ENCODE measurements around the gene FMNL3. TPM values are rescaled to one million over a fixed set of nuclear protein-coding genes. Genes with fewer than 3 reads are reported as not detected.

The FMNL3 gene
- polyA plus RNA-seq, 1 of the 3 experiments (the other 2 are of a cell fraction) = 10.2 TPM

DNA sequence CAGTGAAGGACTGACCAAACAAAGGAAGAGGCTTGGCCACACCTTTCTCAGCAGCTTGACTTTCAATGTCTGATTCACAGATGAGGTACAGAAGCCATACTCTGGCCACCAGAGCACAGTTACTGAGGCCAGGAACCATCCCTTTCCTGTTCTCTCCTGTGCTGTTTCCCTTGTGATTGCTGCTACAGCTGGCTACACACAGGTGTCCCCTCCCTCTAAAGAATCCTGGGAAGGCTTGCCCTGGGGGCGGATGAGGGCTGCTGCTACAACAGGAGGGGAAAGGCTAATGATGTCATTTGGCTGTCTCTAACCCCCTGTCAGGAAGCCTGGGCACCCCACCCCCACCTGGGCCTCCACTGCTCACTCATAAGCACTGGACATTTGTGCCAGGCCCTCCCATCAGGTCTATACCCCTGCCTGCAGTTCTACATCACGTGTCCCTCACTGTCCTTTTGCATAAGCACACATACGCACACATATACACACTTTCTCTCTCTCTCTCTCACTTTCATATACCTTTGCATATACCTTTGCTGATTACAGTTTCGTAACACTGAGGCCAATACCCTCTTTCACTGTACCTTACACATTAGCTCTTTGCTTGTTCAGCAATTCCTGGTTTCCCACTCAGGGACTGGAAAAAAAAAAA, 42.5 kb downstream of the FMNL3 start:
- H3K9me2 ChIP-seq = no peaks in the 10 kb centered on the region
- TF ChIP-seq FOXM1 (IDR thresholded peaks at IDR 0.05; ENCODE audit: low read depth) (no peak), JUND (IDR thresholded peaks at IDR 0.05) (no peak), YY1 (IDR thresholded peaks at IDR 0.05; ENCODE audit: low read depth) (no peak), SIN3A (IDR thresholded peaks at IDR 0.05; ENCODE audit: borderline replicate concordance, low read depth, low read length) (no peak), NRF1 (IDR thresholded peaks at IDR 0.05; ENCODE audit: low read depth, low read length) (no peak), POLR2AphosphoS5 (IDR thresholded peaks at IDR 0.05; ENCODE audit: low read depth, low read length) (no peak)
- TF ChIP-seq, protein P1, sequence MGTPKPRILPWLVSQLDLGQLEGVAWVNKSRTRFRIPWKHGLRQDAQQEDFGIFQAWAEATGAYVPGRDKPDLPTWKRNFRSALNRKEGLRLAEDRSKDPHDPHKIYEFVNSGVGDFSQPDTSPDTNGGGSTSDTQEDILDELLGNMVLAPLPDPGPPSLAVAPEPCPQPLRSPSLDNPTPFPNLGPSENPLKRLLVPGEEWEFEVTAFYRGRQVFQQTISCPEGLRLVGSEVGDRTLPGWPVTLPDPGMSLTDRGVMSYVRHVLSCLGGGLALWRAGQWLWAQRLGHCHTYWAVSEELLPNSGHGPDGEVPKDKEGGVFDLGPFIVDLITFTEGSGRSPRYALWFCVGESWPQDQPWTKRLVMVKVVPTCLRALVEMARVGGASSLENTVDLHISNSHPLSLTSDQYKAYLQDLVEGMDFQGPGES (IDR thresholded peaks at IDR 0.05; ENCODE audit: low read depth, low read length) = no peak
- H2AFZ ChIP-seq (ENCODE audit: low read depth) = no peak overlapping the region
- no peaks in the 10 kb centered on the region for H4K20me1 ChIP-seq (ENCODE audit: insufficient read depth)
- H3K27me3 ChIP-seq (ENCODE audit: insufficient read depth) = no peaks in the 10 kb centered on the region
- no peak overlapping the region for H3K4me2 ChIP-seq
- H3F3A ChIP-seq (replicated peaks; ENCODE audit: insufficient read depth) = peaks cover 19% of the 10 kb centered on the region
- no peak overlapping the region for H3K9ac ChIP-seq
- WGBS (ENCODE audit: low lambda C conversion rate) = 82% methylated on average over 4 of the region's 4 CpGs
- peaks cover 3 to 5% of the 10 kb centered on the region in 2 experiments for H3K36me3 ChIP-seq (replicated peaks in 1 of 2; ENCODE audit: control insufficient read depth in 1 of 2, insufficient read depth in 2 of 2, low read length in 1 of 2)
- no peaks in the 10 kb centered on the region for H3K9me3 ChIP-seq
- H3K27ac ChIP-seq (ENCODE audit: low read depth in 2 of 2, low read length in 1 of 2) = peak overlapping the region in 1 of 2 experiments; percentile 89; a peak in 3 of 4 replicates
- H3K4me1 ChIP-seq (ENCODE audit: control insufficient read depth in 1 of 2, insufficient read depth in 2 of 2, low read depth in 1 of 2, low read length in 1 of 2) = peaks cover 20 to 29% of the 10 kb centered on the region in 2 experiments; a peak in 3 of 4 replicates
- H3K4me3 ChIP-seq (ENCODE audit: low read depth in 2 of 2, low read length in 1 of 2) = no peak overlapping the region
- CTCF ChIA-PET = interaction anchor here (0.8 to 2.6 kb wide), 6 partner anchors 8 to 307 kb away, joined by 3 to 22 read pairs (median 4); no protein-coding TSS in a partner anchor
- POLR2A ChIA-PET = interaction anchor here (0.9 to 2.3 kb wide), 2 partner anchors 9 to 10 kb away, joined by 3 to 12 read pairs; no protein-coding TSS in a partner anchor
- H3K79me2 ChIP-seq (ENCODE audit: insufficient read depth) = peaks cover 66% of the 10 kb centered on the region
- peak; percentile 40 for DNase-seq

DNA sequence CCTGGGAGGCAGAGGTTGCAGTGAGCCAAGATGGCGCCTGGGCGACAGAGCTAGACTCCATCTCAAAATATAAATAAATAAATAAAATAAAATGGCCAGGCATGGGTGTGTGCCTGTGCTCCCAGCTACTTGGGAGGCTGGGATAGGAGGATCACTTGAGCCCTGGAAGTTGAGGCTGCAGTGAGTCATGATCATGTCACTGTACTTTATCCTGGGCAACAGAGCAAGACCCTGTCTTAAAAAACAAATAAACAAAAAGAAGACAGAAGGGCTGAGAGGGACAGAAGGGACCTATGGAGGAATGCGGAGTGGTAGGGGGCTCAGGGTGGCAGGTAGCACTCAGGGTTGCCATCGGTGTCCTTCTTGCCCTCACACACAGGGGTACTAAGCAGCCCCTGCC, 43.0 kb downstream of the FMNL3 start:
- peaks cover 5 to 9% of the 10 kb centered on the region in 2 experiments for H3K36me3 ChIP-seq (replicated peaks in 1 of 2; ENCODE audit: control insufficient read depth in 1 of 2, insufficient read depth in 2 of 2, low read length in 1 of 2)
- WGBS (ENCODE audit: low lambda C conversion rate) = 94% methylated on average over 4 of the region's 4 CpGs
- no peaks in the 10 kb centered on the region for H4K20me1 ChIP-seq (ENCODE audit: insufficient read depth)
- no peak for TF ChIP-seq TEAD4 (IDR thresholded peaks at IDR 0.05; ENCODE audit: borderline replicate concordance, insufficient read depth)
- TF ChIP-seq, protein P2, sequence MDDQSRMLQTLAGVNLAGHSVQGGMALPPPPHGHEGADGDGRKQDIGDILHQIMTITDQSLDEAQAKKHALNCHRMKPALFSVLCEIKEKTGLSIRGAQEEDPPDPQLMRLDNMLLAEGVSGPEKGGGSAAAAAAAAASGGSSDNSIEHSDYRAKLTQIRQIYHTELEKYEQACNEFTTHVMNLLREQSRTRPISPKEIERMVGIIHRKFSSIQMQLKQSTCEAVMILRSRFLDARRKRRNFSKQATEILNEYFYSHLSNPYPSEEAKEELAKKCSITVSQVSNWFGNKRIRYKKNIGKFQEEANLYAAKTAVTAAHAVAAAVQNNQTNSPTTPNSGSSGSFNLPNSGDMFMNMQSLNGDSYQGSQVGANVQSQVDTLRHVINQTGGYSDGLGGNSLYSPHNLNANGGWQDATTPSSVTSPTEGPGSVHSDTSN (IDR thresholded peaks at IDR 0.05) = no peak
- TF ChIP-seq, protein P3, sequence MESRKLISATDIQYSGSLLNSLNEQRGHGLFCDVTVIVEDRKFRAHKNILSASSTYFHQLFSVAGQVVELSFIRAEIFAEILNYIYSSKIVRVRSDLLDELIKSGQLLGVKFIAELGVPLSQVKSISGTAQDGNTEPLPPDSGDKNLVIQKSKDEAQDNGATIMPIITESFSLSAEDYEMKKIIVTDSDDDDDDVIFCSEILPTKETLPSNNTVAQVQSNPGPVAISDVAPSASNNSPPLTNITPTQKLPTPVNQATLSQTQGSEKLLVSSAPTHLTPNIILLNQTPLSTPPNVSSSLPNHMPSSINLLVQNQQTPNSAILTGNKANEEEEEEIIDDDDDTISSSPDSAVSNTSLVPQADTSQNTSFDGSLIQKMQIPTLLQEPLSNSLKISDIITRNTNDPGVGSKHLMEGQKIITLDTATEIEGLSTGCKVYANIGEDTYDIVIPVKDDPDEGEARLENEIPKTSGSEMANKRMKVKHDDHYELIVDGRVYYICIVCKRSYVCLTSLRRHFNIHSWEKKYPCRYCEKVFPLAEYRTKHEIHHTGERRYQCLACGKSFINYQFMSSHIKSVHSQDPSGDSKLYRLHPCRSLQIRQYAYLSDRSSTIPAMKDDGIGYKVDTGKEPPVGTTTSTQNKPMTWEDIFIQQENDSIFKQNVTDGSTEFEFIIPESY (IDR thresholded peaks at IDR 0.05; ENCODE audit: borderline replicate concordance, low read depth) = no peak
- no peak for TF ChIP-seq FOXJ3 (CRISPR knock-in tag; IDR thresholded peaks at IDR 0.05)
- TF ChIP-seq SMC3 (IDR thresholded peaks at IDR 0.05; ENCODE audit: low read depth, low read length) = no peak
- TF ChIP-seq MEF2A (IDR thresholded peaks at IDR 0.05; ENCODE audit: borderline replicate concordance, low read depth) = no peak
- TF ChIP-seq RXRA (IDR thresholded peaks at IDR 0.05; ENCODE audit: borderline replicate concordance, low read depth) = no peak
- no peak for TF ChIP-seq NFIC (IDR thresholded peaks at IDR 0.05; ENCODE audit: borderline replicate concordance)
- TF ChIP-seq EP300 (IDR thresholded peaks at IDR 0.05; ENCODE audit: borderline replicate concordance in 1 of 2, low read depth in 1 of 2, low read length in 1 of 2) = no peak
- TF ChIP-seq FOXM1 (IDR thresholded peaks at IDR 0.05; ENCODE audit: low read depth) = no peak
- no peak overlapping the region for H2AFZ ChIP-seq (ENCODE audit: low read depth)
- H3K27ac ChIP-seq (ENCODE audit: low read depth in 2 of 2, low read length in 1 of 2) = peak overlapping the region in 1 of 2 experiments; percentile 89; a peak in 3 of 4 replicates
- H3K9ac ChIP-seq = no peak overlapping the region
- H3K79me2 ChIP-seq (ENCODE audit: insufficient read depth) = peaks cover 61% of the 10 kb centered on the region
- H3K4me2 ChIP-seq = no peak overlapping the region
- H3K9me3 ChIP-seq = no peaks in the 10 kb centered on the region
- no peak for DNase-seq
- H3K4me1 ChIP-seq (ENCODE audit: control insufficient read depth in 1 of 2, insufficient read depth in 2 of 2, low read depth in 1 of 2, low read length in 1 of 2) = peaks cover 20 to 29% of the 10 kb centered on the region in 2 experiments; a peak in 3 of 4 replicates
- H3K9me2 ChIP-seq = no peaks in the 10 kb centered on the region
- no peaks in the 10 kb centered on the region for H3K27me3 ChIP-seq (ENCODE audit: insufficient read depth)
- ChIA-PET POLR2A (interaction anchor here (0.5 to 2.3 kb wide), 2 partner anchors 9 to 171 kb away, joined by 4 to 12 read pairs; no protein-coding TSS in a partner anchor), CTCF (interaction anchor here (0.9 to 2.6 kb wide), 4 partner anchors 9 to 100 kb away, joined by 3 to 22 read pairs (median 5); partner anchors contain the start of gene TMBIM6)
- H3K4me3 ChIP-seq (ENCODE audit: low read depth in 2 of 2, low read length in 1 of 2) = no peak overlapping the region
- H3F3A ChIP-seq (replicated peaks; ENCODE audit: insufficient read depth) = peaks cover 19% of the 10 kb centered on the region
